ENCODE data around the gene ELFN2. TPM values are rescaled to one million over a fixed set of nuclear protein-coding genes. Genes with fewer than 3 reads are reported as not detected.

ELFN2 gene
- total RNA-seq, 3 donors from 2014 or later: 0.03 to 0.33 (median 0.05) TPM

- peaks cover 22% of the 10 kb centered on the region for H3K4me1 Mint-ChIP-seq (ENCODE audit: low read depth)
- no peak overlapping the region for H3K4me3 Mint-ChIP-seq
Observed at GRCh38 chr22:37415210-37415609, 12.1 kb downstream of the ELFN2 start.

GRCh38 chr22:37414288-37414687 is 13.0 kb downstream of the ELFN2 start:
- ATAC-seq (no peak), DNase-seq (no peak)
- H3K27me3 Mint-ChIP-seq (ENCODE audit: low read depth): peaks cover 55% of the 10 kb centered on the region

More at GRCh38 chr22:37415210-37415609, 12.1 kb downstream of the ELFN2 start:
- DNase-seq: no peak
- no peaks in the 10 kb centered on the region for H3K9me3 Mint-ChIP-seq
- no peaks in the 10 kb centered on the region for H3K36me3 Mint-ChIP-seq (ENCODE audit: insufficient read depth)
- ATAC-seq: no peak
- H3K27me3 Mint-ChIP-seq (ENCODE audit: low read depth): peaks cover 56% of the 10 kb centered on the region

GRCh38 chr22:37413546-37413945 is 13.7 kb downstream of the ELFN2 start:
- Mint-ChIP-seq H3K4me3 (no peak overlapping the region), H3K4me1 (ENCODE audit: low read depth) (peaks cover 15% of the 10 kb centered on the region), H3K9me3 (no peaks in the 10 kb centered on the region), H3K36me3 (ENCODE audit: insufficient read depth) (no peaks in the 10 kb centered on the region), H3K27me3 (ENCODE audit: low read depth) (peaks cover 53% of the 10 kb centered on the region)
- ATAC-seq (no peak), DNase-seq (no peak)

More at GRCh38 chr22:37414288-37414687, 13.0 kb downstream of the ELFN2 start:
- Mint-ChIP-seq H3K36me3 (ENCODE audit: insufficient read depth) (no peaks in the 10 kb centered on the region), H3K4me1 (ENCODE audit: low read depth) (peaks cover 17% of the 10 kb centered on the region), H3K9me3 (no peaks in the 10 kb centered on the region), H3K4me3 (no peak overlapping the region)

GRCh38 chr22:37412495-37413250 is 14.6 kb downstream of the ELFN2 start:
- DNase-seq (no peak), ATAC-seq (no peak)
- Mint-ChIP-seq H3K9me3 (no peaks in the 10 kb centered on the region), H3K4me1 (ENCODE audit: low read depth) (peaks cover 15% of the 10 kb centered on the region), H3K4me3 (no peak overlapping the region), H3K27me3 (ENCODE audit: low read depth) (peaks cover 46% of the 10 kb centered on the region), H3K36me3 (ENCODE audit: insufficient read depth) (no peaks in the 10 kb centered on the region)

- H3K4me1 Mint-ChIP-seq (ENCODE audit: low read depth): peaks cover 8% of the 10 kb centered on the region
- ATAC-seq (no peak), DNase-seq (no peak)
- H3K36me3 Mint-ChIP-seq (ENCODE audit: insufficient read depth): no peaks in the 10 kb centered on the region
- no peaks in the 10 kb centered on the region for H3K9me3 Mint-ChIP-seq
- H3K27me3 Mint-ChIP-seq (ENCODE audit: low read depth): peaks cover 41% of the 10 kb centered on the region
- no peak overlapping the region for H3K4me3 Mint-ChIP-seq
Observed at GRCh38 chr22:37411655-37412054, 15.6 kb downstream of the ELFN2 start.

GRCh38 chr22:37410174-37411055 is 16.9 kb downstream of the ELFN2 start:
- Mint-ChIP-seq H3K9me3 (no peaks in the 10 kb centered on the region), H3K4me1 (ENCODE audit: low read depth) (no peaks in the 10 kb centered on the region), H3K4me3 (no peak overlapping the region), H3K27me3 (ENCODE audit: low read depth) (peaks cover 31% of the 10 kb centered on the region), H3K36me3 (ENCODE audit: insufficient read depth) (no peaks in the 10 kb centered on the region)
- DNase-seq (no peak), ATAC-seq (no peak)

GRCh38 chr22:37409459-37410050 is 17.7 kb downstream of the ELFN2 start:
- no peaks in the 10 kb centered on the region for H3K36me3 Mint-ChIP-seq (ENCODE audit: insufficient read depth)

GRCh38 chr22:37409031-37409430 is 18.2 kb downstream of the ELFN2 start:
- Mint-ChIP-seq H3K36me3 (ENCODE audit: insufficient read depth) (no peaks in the 10 kb centered on the region), H3K4me3 (no peak overlapping the region), H3K4me1 (ENCODE audit: low read depth) (no peaks in the 10 kb centered on the region), H3K27me3 (ENCODE audit: low read depth) (peaks cover 18% of the 10 kb centered on the region), H3K9me3 (no peaks in the 10 kb centered on the region)
- ATAC-seq (no peak), DNase-seq (no peak)

More at GRCh38 chr22:37409459-37410050, 17.7 kb downstream of the ELFN2 start:
- Mint-ChIP-seq H3K4me1 (ENCODE audit: low read depth) (no peaks in the 10 kb centered on the region), H3K27me3 (ENCODE audit: low read depth) (peaks cover 22% of the 10 kb centered on the region), H3K4me3 (no peak overlapping the region), H3K9me3 (no peaks in the 10 kb centered on the region)
- ATAC-seq (no peak), DNase-seq (no peak)

- ATAC-seq (no peak), DNase-seq (no peak)
- no peak overlapping the region for H3K4me3 Mint-ChIP-seq
Observed at GRCh38 chr22:37407856-37408255, 19.4 kb downstream of the ELFN2 start.

GRCh38 chr22:37406441-37407235 is 20.6 kb downstream of the ELFN2 start:
- Mint-ChIP-seq H3K27me3 (ENCODE audit: low read depth) (peaks cover 9% of the 10 kb centered on the region), H3K9me3 (no peaks in the 10 kb centered on the region), H3K4me3 (no peak overlapping the region), H3K36me3 (ENCODE audit: insufficient read depth) (no peaks in the 10 kb centered on the region), H3K4me1 (ENCODE audit: low read depth) (no peaks in the 10 kb centered on the region)
- DNase-seq (no peak), ATAC-seq (no peak)

More at GRCh38 chr22:37407856-37408255, 19.4 kb downstream of the ELFN2 start:
- H3K27me3 Mint-ChIP-seq (ENCODE audit: low read depth): peaks cover 10% of the 10 kb centered on the region
- H3K9me3 Mint-ChIP-seq: no peaks in the 10 kb centered on the region
- no peaks in the 10 kb centered on the region for H3K4me1 Mint-ChIP-seq (ENCODE audit: low read depth)
- no peaks in the 10 kb centered on the region for H3K36me3 Mint-ChIP-seq (ENCODE audit: insufficient read depth)

GRCh38 chr22:37404091-37404490 is 23.2 kb downstream of the ELFN2 start:
- H3K9me3 Mint-ChIP-seq: no peaks in the 10 kb centered on the region
- no peak for ATAC-seq

GRCh38 chr22:37403267-37403960 is 23.9 kb downstream of the ELFN2 start:
- H3K9me3 Mint-ChIP-seq: no peaks in the 10 kb centered on the region
- H3K27me3 Mint-ChIP-seq (ENCODE audit: low read depth): no peaks in the 10 kb centered on the region
- H3K4me1 Mint-ChIP-seq (ENCODE audit: low read depth): no peaks in the 10 kb centered on the region
- H3K4me3 Mint-ChIP-seq: no peak overlapping the region
- ATAC-seq (no peak), DNase-seq (no peak)
- H3K36me3 Mint-ChIP-seq (ENCODE audit: insufficient read depth): no peaks in the 10 kb centered on the region

More at GRCh38 chr22:37404091-37404490, 23.2 kb downstream of the ELFN2 start:
- Mint-ChIP-seq H3K4me3 (no peak overlapping the region), H3K27me3 (ENCODE audit: low read depth) (peaks cover 4% of the 10 kb centered on the region), H3K4me1 (ENCODE audit: low read depth) (no peaks in the 10 kb centered on the region), H3K36me3 (ENCODE audit: insufficient read depth) (no peaks in the 10 kb centered on the region)
- DNase-seq: no peak

- H3K9me3 Mint-ChIP-seq: no peaks in the 10 kb centered on the region
- ATAC-seq (no peak), DNase-seq (no peak)
- H3K4me1 Mint-ChIP-seq (ENCODE audit: low read depth): no peaks in the 10 kb centered on the region
- no peaks in the 10 kb centered on the region for H3K36me3 Mint-ChIP-seq (ENCODE audit: insufficient read depth)
- no peaks in the 10 kb centered on the region for H3K27me3 Mint-ChIP-seq (ENCODE audit: low read depth)
- H3K4me3 Mint-ChIP-seq: no peak overlapping the region
Observed at GRCh38 chr22:37402184-37402506, 25.1 kb downstream of the ELFN2 start.
